ENCODE data around the gene TRDN.

Gene TRDN

GRCh38 chr6:123636782-123637181 is at the start of gene TRDN:
Gene TRDN (minus strand): TSS chr6:123636950. CDS start chr6:123636775, 175 bp downstream.
- no peak for DNase-seq (ENCODE audit: low spot score)

DNA sequence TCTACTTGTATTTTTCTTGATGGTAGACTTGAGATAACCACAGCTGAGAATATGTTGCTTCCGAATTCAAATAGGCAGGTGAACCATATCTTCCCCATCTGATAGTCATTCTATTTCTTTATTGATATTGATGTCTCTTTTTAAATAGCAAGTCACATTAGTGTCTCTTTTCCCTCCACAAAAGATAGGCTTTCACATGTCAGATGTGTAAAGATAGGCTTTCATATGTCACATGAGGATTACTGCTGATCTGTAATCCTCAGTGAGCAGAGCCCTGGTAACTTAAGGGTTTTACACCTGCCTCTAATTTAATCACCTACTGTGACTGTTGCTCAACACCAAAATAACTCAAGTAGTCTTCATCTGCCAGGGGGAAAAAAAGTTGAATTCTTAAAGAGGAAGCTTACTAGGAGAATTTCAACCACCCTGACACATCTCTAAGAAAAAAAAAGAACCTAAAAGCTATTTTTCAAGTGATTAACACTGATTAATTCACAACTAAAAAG is 45.3 kb upstream of the TRDN start:
- no peak for DNase-seq (ENCODE audit: low spot score)

- DNase-seq (ENCODE audit: low spot score): no peak
Observed at GRCh38 chr6:123677897-123678296, 41.1 kb upstream of the TRDN start.

- no peak for DNase-seq (ENCODE audit: low spot score)
Observed at GRCh38 chr6:123676793-123677192, 40.0 kb upstream of the TRDN start.

- no peak for DNase-seq (ENCODE audit: low spot score)
Observed at GRCh38 chr6:123668965-123669591, 32.3 kb upstream of the TRDN start.

DNA sequence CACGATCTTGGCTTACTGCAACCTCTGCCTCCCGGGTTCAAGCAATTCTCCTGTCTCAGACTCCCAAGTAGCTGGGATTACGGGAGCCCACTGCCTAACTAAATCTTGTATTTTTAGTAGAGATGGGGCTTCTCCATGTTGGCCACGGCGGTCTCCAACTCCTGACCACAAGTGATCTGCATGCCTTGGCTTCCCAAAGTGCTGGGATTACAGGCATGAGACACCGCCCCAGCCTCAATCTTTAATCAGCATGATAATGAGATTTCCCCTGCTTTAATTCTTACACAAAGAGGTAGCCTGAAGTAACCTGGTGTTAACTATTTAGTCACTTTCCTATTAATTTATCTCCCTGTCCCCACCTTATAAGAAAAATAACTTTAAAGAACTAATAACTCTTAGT is 31.3 kb upstream of the TRDN start:
- DNase-seq (ENCODE audit: low spot score): no peak

- no peak for DNase-seq (ENCODE audit: low spot score)
Observed at GRCh38 chr6:123663436-123663835, 26.7 kb upstream of the TRDN start.

GRCh38 chr6:123662757-123663156 is 26.0 kb upstream of the TRDN start:
- no peak for DNase-seq (ENCODE audit: low spot score)

- no peak for DNase-seq (ENCODE audit: low spot score)
Observed at GRCh38 chr6:123661105-123661891, 24.5 kb upstream of the TRDN start.

GRCh38 chr6:123659960-123660748 is 23.4 kb upstream of the TRDN start:
- DNase-seq (ENCODE audit: low spot score): no peak

DNA sequence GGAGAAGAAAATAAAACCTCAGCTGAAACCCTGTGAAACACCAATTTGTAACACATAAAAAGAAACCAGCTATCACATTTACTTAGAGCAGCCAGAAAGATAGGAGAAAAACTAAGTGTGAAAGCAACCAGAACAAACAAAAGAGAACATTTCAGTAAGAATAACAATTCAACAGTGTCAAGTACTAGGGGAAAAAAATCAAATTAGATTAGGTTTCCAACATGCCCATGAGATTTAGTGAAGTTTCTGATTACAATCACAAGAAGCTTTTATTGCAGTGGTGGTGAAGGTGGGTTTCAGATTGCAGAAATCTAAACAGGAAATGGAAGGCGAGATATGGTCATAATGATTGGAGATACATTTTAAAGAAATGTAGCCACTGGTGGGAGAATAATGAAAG is 22.1 kb upstream of the TRDN start:
- DNase-seq (ENCODE audit: low spot score): no peak

DNA sequence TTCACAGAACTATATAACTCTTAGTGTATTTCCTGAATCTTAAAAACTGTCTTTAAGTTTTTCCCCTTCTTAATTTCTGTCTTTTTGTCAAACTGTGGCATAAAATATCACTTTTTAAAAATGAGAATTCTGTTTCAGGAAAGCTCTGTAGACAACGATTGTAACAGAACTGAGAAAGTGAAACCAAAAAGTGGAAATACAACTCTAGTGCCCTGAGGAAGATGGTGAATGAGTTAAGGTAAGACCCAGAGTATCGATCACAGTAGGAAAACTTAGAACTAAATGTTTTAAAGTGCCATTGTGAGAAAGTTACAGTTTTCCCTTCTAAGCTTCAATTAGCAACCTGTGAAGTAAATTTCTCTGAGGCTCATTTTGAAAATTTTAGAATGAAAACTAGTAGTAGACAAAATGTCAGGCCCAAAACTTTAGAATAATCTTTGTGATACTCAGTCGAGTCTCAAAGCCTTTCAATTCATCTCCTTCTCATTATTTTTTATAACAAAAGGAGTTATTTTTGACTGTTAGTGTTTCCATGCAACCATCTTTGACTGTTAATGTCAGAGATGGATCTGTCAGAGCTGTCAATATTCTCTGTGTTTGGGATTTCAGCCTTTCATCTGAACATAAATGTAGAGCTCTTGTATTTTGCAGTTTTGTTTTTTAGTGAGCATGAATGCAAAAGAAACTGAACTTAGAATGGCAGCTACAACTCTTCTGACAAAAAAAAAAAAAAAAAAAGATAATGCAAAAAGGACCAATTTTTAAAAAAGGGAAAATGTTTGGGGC is 19.0 kb upstream of the TRDN start:
- DNase-seq (ENCODE audit: low spot score): no peak

DNA sequence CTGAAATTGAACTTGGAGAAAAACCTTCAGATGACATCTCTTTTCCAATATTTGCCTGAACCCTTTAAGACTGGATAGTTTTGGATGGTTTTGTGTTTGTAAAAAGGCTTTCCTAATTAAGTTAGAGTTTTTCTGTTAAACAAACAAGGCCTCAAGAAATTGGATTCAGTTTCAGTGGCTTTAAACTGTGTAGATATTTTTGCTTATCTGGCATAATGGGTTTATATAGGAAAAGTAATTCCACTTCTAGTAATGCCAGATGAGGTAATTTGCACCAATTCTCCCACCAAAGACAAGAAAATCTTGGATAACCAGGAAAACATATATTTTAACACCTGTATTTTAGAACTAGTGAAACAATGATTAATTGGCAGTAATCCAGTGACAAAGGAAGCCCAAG is 12.0 kb upstream of the TRDN start:
- no peak for DNase-seq (ENCODE audit: low spot score)

DNA sequence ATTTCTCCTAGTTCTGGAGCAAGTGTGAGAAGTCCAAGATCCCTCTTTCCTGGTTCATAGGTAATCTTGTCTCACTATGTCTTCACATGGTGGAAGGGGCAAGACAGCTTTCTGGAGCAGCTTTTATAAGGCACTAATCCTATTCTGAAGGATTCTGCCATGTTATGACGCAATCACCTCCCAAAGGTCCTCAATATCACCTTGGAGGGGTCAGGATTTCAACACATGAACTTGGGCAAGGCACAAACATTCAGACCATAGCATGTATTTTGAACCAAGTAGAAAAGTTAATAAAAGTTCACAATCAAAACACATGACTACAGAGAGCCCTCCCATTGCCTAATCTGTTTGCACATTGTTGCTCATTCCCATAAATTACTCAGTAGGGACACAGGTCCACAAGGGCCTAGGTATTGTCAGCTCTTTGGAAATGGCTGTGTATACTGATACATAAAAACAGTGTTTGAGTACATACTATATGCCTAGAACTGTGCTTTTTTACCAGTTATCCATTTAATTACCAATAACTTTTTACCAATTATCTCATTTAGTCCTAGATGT is 11.3 kb upstream of the TRDN start:
- no peak for DNase-seq (ENCODE audit: low spot score)

DNA sequence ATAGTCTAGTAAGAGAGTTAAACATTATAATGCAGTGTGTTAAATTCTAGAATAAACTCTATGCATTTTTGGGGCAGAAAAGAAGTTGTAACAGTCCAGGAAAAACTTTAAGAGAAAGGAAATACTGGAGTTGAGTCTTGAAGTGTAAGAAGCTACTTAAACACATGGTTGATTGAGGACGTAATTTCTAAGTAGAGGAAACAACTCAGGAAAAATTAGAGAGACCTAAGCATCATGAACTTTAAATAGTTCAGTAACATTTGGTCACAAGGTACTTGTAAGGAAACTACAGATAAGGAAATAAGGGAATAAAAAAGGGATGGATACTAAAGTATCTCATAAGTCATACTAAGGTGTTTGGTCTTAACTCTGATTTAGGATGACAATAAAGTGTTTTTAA is 4.7 kb upstream of the TRDN start:
- no peak for DNase-seq (ENCODE audit: low spot score)

- DNase-seq (ENCODE audit: low spot score): no peak
Observed at GRCh38 chr6:123640567-123641187, 3.9 kb upstream of the TRDN start.

GRCh38 chr6:123638865-123639264 is 2.1 kb upstream of the TRDN start:
- DNase-seq (ENCODE audit: low spot score): no peak

DNA sequence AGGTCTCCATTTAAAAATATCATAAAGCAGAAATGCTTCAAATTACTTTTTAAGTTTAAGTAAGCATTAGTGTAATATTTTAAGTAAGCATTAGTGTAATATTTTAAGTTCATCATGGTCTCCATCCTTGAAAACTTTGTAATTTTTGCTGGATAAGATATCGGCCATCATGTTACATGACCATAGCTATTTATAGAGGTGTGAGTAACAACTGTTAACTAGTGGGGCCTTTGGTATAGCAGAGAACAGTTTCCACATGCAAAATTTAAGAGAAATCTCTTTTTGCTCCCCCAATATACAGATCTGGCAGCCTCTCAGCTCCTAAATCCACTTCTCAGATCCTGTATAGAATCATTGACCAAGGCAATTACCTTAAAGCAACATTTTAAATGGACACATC is 468 bp downstream of the TRDN start:
- no peak for DNase-seq (ENCODE audit: low spot score)

GRCh38 chr6:123635567-123635966 is 1.2 kb downstream of the TRDN start:
- DNase-seq (ENCODE audit: low spot score): no peak

DNA sequence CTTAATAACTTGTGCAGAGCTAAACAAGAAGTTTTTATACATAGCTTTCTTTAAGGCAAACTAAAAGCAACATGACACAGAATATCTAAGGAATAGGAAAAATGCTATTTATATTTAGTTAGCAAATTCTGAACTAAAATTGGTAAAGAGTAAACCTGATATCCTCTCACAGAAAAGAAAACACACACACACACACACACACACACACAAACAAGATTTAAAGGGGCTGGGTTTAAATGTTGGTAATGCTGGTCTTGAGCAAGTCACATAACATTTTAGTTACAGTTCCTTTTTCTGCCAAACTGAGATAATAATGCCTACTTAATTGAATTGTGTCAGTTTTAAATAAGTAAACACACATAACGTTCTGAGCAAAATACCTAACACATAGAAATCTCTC is 1.6 kb downstream of the TRDN start:
- DNase-seq (ENCODE audit: low spot score): no peak

- DNase-seq (ENCODE audit: low spot score): no peak
Observed at GRCh38 chr6:123632641-123633040, 4.1 kb downstream of the TRDN start.

Data from globus pallidus (tissue), 1 donor.